ENCODE measurements around the gene ANKRD36B. TPM values are rescaled to one million over a fixed set of nuclear protein-coding genes. Genes with fewer than 3 reads are reported as not detected.
"Not testable (repeated sequence)": the region's sequence is repeated elsewhere in the genome, so short reads cannot be mapped to it uniquely, and the experiment has no call there.

The ANKRD36B gene
- total RNA-seq (100 to 1,000 TPM in 1 of 7 donors, 10 to 100 TPM in 6; 26.9 to 138 (median 40.5) TPM), polyA plus RNA-seq (10 to 100 TPM in 1 of 2 donors, 1 to 10 TPM in 1; 6.5 to 15.5 TPM)
- long read RNA-seq, donor 1, transcript ANKRD36B-203 (15 exons, 1,169 nt), result major isoform, 8 of 112 reads
- long read RNA-seq, donor 1, partial matches to known transcripts, result 75 of 112 reads
- long read RNA-seq, donor 1, other reads (novel, unspliced or antisense), result 25 of 112 reads
- long read RNA-seq, donor 2, partial matches to known transcripts, result 0 of 1 reads
- long read RNA-seq, donor 2, other reads (novel, unspliced or antisense), result 0 of 1 reads
- long read RNA-seq, donor 3, partial matches to known transcripts, result 2 of 8 reads
- long read RNA-seq, donor 3, other reads (novel, unspliced or antisense), result 6 of 8 reads

DNA sequence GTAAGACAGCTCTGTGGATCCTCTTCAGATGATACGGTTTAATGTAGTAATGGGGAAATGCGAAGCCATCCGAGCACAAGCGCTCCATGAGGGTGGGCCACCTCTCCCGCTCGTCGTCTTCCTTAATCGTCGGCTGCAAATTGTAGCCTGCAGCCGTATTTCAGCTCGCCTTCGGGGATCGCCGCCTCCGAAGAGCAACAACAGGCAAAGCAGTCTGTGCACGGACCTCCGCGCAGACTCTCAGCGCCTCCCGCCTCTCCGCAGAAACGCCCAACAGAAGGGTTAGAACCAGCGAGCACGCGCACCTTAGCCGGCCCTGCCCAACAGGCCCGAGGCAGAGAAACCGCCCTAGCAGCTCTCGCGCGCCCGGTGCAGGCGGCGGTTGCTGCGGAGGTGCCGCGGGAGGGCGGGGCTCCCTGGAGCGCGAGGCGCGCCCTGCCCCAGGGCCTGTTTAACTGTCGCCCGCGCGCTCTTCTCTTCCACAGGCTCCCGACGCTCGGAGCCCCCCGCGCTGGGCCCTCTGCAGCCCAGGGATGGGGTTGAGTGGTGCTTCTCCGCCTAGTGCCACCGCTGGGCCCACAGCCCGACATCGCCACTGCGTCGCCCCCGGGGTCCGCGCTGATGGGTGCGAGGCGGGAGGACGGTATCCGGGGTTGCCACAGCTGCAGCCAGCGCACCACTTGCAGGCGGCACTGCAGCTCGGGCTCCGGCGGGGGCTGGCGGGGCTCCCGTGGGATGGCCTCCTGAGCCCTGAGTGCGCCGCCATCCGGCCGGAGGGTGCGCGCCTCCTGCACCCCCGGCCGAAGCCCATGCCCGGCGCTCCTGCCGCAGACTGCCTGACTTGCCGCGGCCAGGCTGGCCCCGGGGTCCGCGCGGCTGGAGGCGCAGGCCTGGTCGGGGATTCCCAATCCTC, at the start of gene ANKRD36B:
TSS of gene ANKRD36B (minus strand) at position 280 of the 913 bp plus-strand sequence. CDS start at position 88, 192 bp downstream.
- not testable (repeated sequence) for H3K9me3 ChIP-seq; H3K36me3 ChIP-seq; H3K4me1 ChIP-seq (ENCODE audit: insufficient read depth); H3K27me3 ChIP-seq
- 0 to 1% (median 1%) methylated on average over 16 to 60 of the region's 90 CpGs for WGBS, 3 donors
- Histone ChIP-seq H3K4me3 (peak within 1 kb of the TSS; percentile 42), H3K27ac (peak within 1 kb of the TSS; percentile 84 to 91)
- peak; percentile 43 to 82 (median 66) for DNase-seq
- intact Hi-C loops (cut with DNase I), result loop anchor here in 3 of 4 donors (2.0 to 10.0 kb wide), 3 partner anchors 105 to 107 kb away; no protein-coding TSS in a partner anchor

GRCh38 chr2:97626049-97626430, 36.4 kb upstream of the ANKRD36B start:
- intact Hi-C loops (cut with DNase I); DNase-seq; H3K36me3 ChIP-seq; H3K27me3 ChIP-seq; H3K9me3 ChIP-seq; H3K4me1 ChIP-seq (ENCODE audit: insufficient read depth); H3K4me3 ChIP-seq; H3K27ac ChIP-seq: not testable (repeated sequence)
- WGBS, 3 donors, result 66 to 70% (median 69%) methylated on average over 8 of the region's 8 CpGs

DNA sequence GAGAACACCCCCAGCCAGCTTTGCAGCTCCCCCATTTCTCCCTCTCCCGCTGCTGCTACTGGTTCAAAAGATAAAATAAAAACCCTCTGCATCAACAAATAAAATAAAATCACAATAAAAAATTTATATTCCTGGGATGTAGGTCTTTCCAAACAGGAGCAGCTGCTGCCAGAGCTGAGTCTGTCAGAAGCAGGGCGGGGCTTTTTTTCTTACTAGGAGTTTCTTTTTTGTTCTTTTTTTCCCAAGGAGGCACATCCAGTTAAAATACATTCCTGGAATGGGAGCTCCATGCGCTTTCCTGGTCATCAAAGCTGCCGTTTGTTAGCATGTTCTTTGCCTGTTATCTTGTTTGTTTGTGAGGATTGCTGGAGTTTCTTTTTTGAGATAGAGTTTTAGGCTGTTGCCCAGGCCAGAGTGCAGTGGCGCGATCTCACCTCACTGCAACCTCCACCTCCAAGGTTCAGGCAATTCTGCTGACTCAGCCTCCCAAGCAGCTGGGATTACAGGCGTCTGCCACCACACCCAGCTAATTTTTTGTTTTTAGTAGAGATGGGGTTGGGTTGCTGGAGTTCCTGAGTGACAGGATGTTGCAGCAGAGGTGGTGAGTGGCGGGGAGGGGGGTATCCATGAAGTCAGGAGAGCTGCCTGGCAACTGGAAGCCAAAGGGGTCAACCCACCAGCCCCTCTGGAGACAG, 35.8 kb upstream of the ANKRD36B start:
- H3K27ac ChIP-seq; H3K4me3 ChIP-seq; intact Hi-C loops (cut with DNase I); H3K27me3 ChIP-seq; DNase-seq; H3K4me1 ChIP-seq (ENCODE audit: insufficient read depth); H3K9me3 ChIP-seq; H3K36me3 ChIP-seq: not testable (repeated sequence)
- WGBS, 3 donors, result 32 to 70% (median 41%) methylated on average over 2 to 4 of the region's 8 CpGs

GRCh38 chr2:97622976-97623375, 33.3 kb upstream of the ANKRD36B start:
- DNase-seq; H3K27me3 ChIP-seq; H3K36me3 ChIP-seq; H3K4me3 ChIP-seq; H3K27ac ChIP-seq; intact Hi-C loops (cut with DNase I); H3K9me3 ChIP-seq; H3K4me1 ChIP-seq (ENCODE audit: insufficient read depth): not testable (repeated sequence)

DNA sequence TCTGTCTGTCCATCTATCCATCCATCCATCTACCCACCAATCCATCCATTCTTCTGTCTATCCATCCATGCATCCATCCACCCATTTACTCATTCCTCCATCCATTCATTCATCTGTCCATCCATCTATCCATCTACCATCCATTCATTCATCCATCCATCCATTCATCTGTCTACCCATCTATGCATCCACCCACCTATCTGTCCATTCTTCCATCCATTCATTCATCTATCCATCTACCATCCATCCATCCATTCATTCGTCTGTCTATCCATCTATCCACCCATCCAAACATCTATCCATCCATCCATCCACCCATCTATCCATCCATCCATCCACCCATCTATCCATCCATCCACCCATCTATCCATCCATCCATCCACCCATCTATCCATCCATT, 30.8 kb upstream of the ANKRD36B start:
- H3K27me3 ChIP-seq; intact Hi-C loops (cut with DNase I): not testable (repeated sequence)
- 89 to 96% (median 93%) methylated on average over 1 of the region's 1 CpG for WGBS, 3 donors

DNA sequence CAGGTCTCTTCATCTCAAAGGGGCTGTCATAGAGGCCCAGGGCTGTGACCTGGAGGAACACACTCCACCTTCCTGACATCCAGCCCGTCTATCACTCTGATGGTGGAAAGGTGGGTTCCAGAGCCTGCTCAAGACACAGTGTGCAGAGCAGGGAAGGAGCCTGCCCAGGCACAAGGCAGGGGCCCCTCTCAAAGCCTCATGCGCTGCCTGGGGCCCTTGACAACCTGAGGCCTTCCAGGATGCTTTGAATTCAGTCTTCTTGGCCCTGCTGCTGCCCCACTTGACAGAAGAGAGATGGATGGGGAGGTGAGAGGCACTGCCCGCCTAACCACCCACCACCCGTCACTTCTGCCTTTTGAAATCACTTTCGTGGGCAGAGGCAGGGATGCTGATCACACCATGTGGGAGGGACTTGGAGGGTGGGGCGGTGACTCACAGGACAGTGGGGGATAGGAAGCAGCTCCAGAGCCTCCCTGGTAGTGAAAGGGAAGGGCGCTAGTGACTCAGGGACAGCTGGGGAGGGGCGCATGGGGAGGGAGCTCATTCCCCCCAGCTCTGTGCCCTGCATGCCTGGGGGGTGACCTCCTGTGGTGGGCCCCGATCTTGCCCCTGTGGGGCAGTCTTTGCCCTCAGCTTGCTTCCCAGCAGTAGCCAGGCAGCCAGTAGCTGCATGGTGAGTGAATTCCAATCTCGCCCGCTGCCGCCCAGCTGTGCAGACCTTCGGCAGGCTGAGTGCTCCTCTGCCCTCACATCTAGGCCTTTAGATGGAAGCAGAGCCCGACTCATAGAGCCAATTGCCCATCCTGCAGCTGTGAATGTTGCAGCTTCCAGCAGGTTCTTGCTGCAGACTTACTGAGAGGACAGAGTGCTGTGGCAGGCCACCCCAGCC, 29.5 kb upstream of the ANKRD36B start:
- H3K27ac ChIP-seq; DNase-seq; intact Hi-C loops (cut with DNase I); H3K4me3 ChIP-seq; H3K36me3 ChIP-seq; H3K9me3 ChIP-seq; H3K4me1 ChIP-seq (ENCODE audit: insufficient read depth); H3K27me3 ChIP-seq: not testable (repeated sequence)
- WGBS, 3 donors, result 71 to 100% (median 73%) methylated on average over 1 to 12 of the region's 14 CpGs

More for the DNA sequence above, 30.8 kb upstream of the ANKRD36B start:
- not testable (repeated sequence) for H3K4me1 ChIP-seq (ENCODE audit: insufficient read depth); H3K36me3 ChIP-seq; H3K27ac ChIP-seq; H3K4me3 ChIP-seq; H3K9me3 ChIP-seq; DNase-seq

DNA sequence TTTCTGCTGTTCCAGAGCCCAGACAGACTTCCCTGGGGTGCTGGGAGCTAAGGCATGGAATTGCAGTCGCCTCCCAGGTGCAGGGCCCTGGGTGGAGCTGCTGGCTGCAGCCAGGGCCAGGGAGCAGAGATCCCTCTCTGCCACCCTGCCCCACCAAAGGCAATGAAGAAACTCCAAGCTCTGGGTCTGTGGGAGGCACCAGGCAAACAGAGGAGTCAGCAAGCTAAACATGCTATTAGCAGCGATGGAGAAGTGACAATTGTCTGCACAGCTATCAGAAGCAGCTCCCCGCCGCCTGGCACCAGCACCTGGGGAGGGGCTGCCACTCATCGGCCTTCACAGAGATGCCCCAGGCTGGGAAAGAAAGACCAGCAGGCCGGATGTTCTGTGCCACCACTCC, 28.2 kb upstream of the ANKRD36B start:
- TF ChIP-seq EP300 (IDR thresholded peaks at IDR 0.05) (no peak), POLR2A (IDR thresholded peaks at IDR 0.05) (no peak)
- TF ChIP-seq, protein P1, sequence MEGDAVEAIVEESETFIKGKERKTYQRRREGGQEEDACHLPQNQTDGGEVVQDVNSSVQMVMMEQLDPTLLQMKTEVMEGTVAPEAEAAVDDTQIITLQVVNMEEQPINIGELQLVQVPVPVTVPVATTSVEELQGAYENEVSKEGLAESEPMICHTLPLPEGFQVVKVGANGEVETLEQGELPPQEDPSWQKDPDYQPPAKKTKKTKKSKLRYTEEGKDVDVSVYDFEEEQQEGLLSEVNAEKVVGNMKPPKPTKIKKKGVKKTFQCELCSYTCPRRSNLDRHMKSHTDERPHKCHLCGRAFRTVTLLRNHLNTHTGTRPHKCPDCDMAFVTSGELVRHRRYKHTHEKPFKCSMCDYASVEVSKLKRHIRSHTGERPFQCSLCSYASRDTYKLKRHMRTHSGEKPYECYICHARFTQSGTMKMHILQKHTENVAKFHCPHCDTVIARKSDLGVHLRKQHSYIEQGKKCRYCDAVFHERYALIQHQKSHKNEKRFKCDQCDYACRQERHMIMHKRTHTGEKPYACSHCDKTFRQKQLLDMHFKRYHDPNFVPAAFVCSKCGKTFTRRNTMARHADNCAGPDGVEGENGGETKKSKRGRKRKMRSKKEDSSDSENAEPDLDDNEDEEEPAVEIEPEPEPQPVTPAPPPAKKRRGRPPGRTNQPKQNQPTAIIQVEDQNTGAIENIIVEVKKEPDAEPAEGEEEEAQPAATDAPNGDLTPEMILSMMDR (IDR thresholded peaks at IDR 0.05), result no peak
- Histone ChIP-seq H3K36me3 (no peaks in the 10 kb centered on the region), H3K27ac (no peak overlapping the region), H3K4me3 (no peak overlapping the region), H3K4me1 (ENCODE audit: insufficient read depth) (no peaks in the 10 kb centered on the region), H3K27me3 (no peaks in the 10 kb centered on the region), H3K9me3 (no peaks in the 10 kb centered on the region)
- DNase-seq, result no peak
- WGBS, 3 donors, result 73 to 90% (median 90%) methylated on average over 2 to 6 of the region's 6 CpGs
- intact Hi-C loops (cut with DNase I), result no loop called here

GRCh38 chr2:97615746-97616145, 26.1 kb upstream of the ANKRD36B start:
- H3K4me1 ChIP-seq (ENCODE audit: insufficient read depth); H3K27ac ChIP-seq; DNase-seq; H3K36me3 ChIP-seq; H3K27me3 ChIP-seq; H3K4me3 ChIP-seq; H3K9me3 ChIP-seq; intact Hi-C loops (cut with DNase I): not testable (repeated sequence)
- WGBS, 3 donors, result 58% methylated on average over 2 of the region's 8 CpGs; no CpG with 5 or more reads in 2 of the 3 donors

DNA sequence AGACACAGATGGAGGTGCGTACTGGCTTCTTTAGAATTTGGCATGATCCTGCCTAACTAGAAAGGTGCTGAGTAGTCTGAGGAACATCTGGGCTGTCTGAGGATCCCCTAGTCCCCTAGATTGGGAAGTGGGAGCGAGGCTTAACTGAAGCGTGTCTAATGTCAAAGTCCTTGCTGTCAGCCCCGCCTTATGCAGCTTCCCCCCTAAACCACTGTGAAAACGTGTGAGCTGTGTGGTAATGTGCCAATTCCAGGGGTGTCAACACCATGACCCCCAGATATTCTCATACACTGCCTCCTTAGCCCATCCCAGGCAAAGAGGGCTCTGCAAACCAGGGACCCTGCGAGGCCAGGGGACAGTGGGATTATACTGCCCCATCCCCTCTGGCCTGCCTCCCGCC, 22.2 kb upstream of the ANKRD36B start:
- H3K27ac ChIP-seq; intact Hi-C loops (cut with DNase I); H3K4me3 ChIP-seq; DNase-seq; H3K36me3 ChIP-seq; H3K9me3 ChIP-seq; H3K27me3 ChIP-seq; H3K4me1 ChIP-seq (ENCODE audit: insufficient read depth): not testable (repeated sequence)
- 68% methylated on average over 3 of the region's 7 CpGs; no CpG with 5 or more reads in 2 of the 3 donors for WGBS, 3 donors
